Measurements from ENCODE around the gene SCAP.
"Not testable (repeated sequence)": the region's sequence is repeated elsewhere in the genome, so short reads cannot be mapped to it uniquely, and the experiment has no call there.

Gene SCAP

GRCh38 chr3:47479826-47480160, 4.1 kb upstream of the SCAP start:
- no peak for DNase-seq

GRCh38 chr3:47478022-47478421, 2.3 kb upstream of the SCAP start:
- no peak for DNase-seq

GRCh38 chr3:47476644-47477199, 981 bp upstream of the SCAP start:
- no peak for DNase-seq

GRCh38 chr3:47476330-47476626, 537 bp upstream of the SCAP start:
- no peak for DNase-seq

- no peak for DNase-seq
Measured at GRCh38 chr3:47475029-47475569, 642 bp downstream of the SCAP start.

GRCh38 chr3:47473391-47473790, 2.4 kb downstream of the SCAP start:
- no peak for DNase-seq

GRCh38 chr3:47469616-47470015, 6.1 kb downstream of the SCAP start:
- no peak for DNase-seq

GRCh38 chr3:47468315-47468714, 7.4 kb downstream of the SCAP start:
- DNase-seq, result not testable (repeated sequence)

GRCh38 chr3:47464588-47464987, 11.2 kb downstream of the SCAP start:
- DNase-seq, result no peak

- DNase-seq, result not testable (repeated sequence)
Measured at GRCh38 chr3:47459534-47460085, 16.1 kb downstream of the SCAP start.

GRCh38 chr3:47456984-47457383, 18.8 kb downstream of the SCAP start:
- no peak for DNase-seq

- DNase-seq, result no peak
Measured at GRCh38 chr3:47455806-47456452, 19.8 kb downstream of the SCAP start.

- no peak for DNase-seq
Measured at GRCh38 chr3:47452453-47453215, 23.1 kb downstream of the SCAP start.

GRCh38 chr3:47444103-47444502, 31.6 kb downstream of the SCAP start:
- DNase-seq, result no peak

- peak; percentile 34 for DNase-seq
Measured at GRCh38 chr3:47443611-47443995, 32.1 kb downstream of the SCAP start.

- no peak for DNase-seq
Measured at GRCh38 chr3:47441796-47442551, 33.8 kb downstream of the SCAP start.

- no peak for DNase-seq
Measured at GRCh38 chr3:47440131-47440530, 35.6 kb downstream of the SCAP start.

- no peak for DNase-seq
Measured at GRCh38 chr3:47436180-47436579, 39.6 kb downstream of the SCAP start.

- DNase-seq, result no peak
Measured at GRCh38 chr3:47434849-47435248, 40.9 kb downstream of the SCAP start.

- DNase-seq, result peak; percentile 50
Measured at GRCh38 chr3:47433796-47434195, 41.9 kb downstream of the SCAP start.

GRCh38 chr3:47432673-47433072, 43.1 kb downstream of the SCAP start:
- DNase-seq, result no peak

GRCh38 chr3:47431225-47431624, 44.5 kb downstream of the SCAP start:
- DNase-seq, result no peak

GRCh38 chr3:47430606-47431005, 45.1 kb downstream of the SCAP start:
- no peak for DNase-seq
